Measurements from ENCODE around the gene ST14.
A peak's percentile ranks its signal among the peaks of the same experiment; 100 is the strongest.
"Not testable (repeated sequence)": the region's sequence is repeated elsewhere in the genome, so short reads cannot be mapped to it uniquely, and the experiment has no call there.

Gene ST14

DNA sequence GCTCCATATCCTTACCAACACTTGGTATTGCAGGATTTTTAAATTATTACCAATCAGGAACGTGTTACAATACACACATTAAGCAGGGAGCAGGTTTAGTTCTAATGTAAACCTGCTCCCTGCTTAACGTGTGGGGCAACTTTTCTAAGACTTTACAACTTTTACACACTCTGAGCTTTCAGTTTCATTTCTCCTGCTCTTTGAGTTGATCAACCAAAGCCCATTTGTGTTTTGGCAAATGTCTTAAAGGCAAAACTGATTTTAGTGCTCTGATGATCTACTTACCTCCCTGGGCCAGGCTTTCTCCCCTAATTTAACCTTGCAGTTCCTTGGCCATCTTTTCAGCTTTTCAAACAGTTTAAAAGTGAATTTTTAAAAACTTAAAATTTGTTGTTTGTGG is 84.2 kb downstream of the ST14 start:
- Histone ChIP-seq H3K27me3 (replicated peaks; ENCODE audit: insufficient read depth, low read length) (no peaks in the 10 kb centered on the region), H3K9me3 (replicated peaks; ENCODE audit: insufficient read depth, low read length) (no peaks in the 10 kb centered on the region), H3K4me2 (ENCODE audit: low read depth, low read length) (peak overlapping the region; percentile 67), H3F3A (ENCODE audit: insufficient read depth, low read length) (peaks cover 5% of the 10 kb centered on the region), H3K36me3 (replicated peaks; ENCODE audit: insufficient read depth, low read length) (no peaks in the 10 kb centered on the region; the same call in 1 of the 2 replicates), H4K20me1 (ENCODE audit: insufficient read depth, low read length) (no peaks in the 10 kb centered on the region), H3K4me3 (ENCODE audit: low read length) (peak overlapping the region; percentile 10; the same call in 1 of the 2 replicates), H3K79me2 (ENCODE audit: low read length) (peaks cover 47% of the 10 kb centered on the region), H3K9me2 (replicated peaks; ENCODE audit: insufficient read depth, low read length) (no peaks in the 10 kb centered on the region), H3K4me1 (ENCODE audit: low read length) (peaks cover 10% of the 10 kb centered on the region), H3K9ac (ENCODE audit: low read length) (peak overlapping the region; percentile 34; the same call in 1 of the 2 replicates), H3K27ac (ENCODE audit: low read length) (peak overlapping the region; percentile 26; the same call in 1 of the 2 replicates), H2AFZ (ENCODE audit: low read length) (no peak overlapping the region)
- no peak for TF ChIP-seq CTCF (IDR thresholded peaks at IDR 0.05; ENCODE audit: low read length)
- no peak for TF ChIP-seq EZH2phosphoT487 (IDR thresholded peaks at IDR 0.05; ENCODE audit: low read length)
- no peak for TF ChIP-seq EZH2 (optimal IDR thresholded peaks at IDR 0.05; ENCODE audit: low read depth, low read length)
- DNase-seq = peak; percentile 84

GRCh38 chr11:130244848-130245247 is 85.3 kb downstream of the ST14 start:
- Histone ChIP-seq H3K36me3 (replicated peaks; ENCODE audit: insufficient read depth, low read length) (no peaks in the 10 kb centered on the region; the same call in 1 of the 2 replicates), H4K20me1 (ENCODE audit: insufficient read depth, low read length) (no peaks in the 10 kb centered on the region), H3K9me2 (replicated peaks; ENCODE audit: insufficient read depth, low read length) (no peaks in the 10 kb centered on the region), H3F3A (ENCODE audit: insufficient read depth, low read length) (peaks cover 5% of the 10 kb centered on the region), H3K4me3 (ENCODE audit: low read length) (no peak overlapping the region), H3K27ac (ENCODE audit: low read length) (no peak overlapping the region), H3K27me3 (replicated peaks; ENCODE audit: insufficient read depth, low read length) (no peaks in the 10 kb centered on the region), H3K9ac (ENCODE audit: low read length) (no peak overlapping the region), H3K9me3 (replicated peaks; ENCODE audit: insufficient read depth, low read length) (no peaks in the 10 kb centered on the region), H2AFZ (ENCODE audit: low read length) (no peak overlapping the region), H3K4me2 (ENCODE audit: low read depth, low read length) (no peak overlapping the region), H3K4me1 (ENCODE audit: low read length) (peaks cover 10% of the 10 kb centered on the region), H3K79me2 (ENCODE audit: low read length) (peaks cover 51% of the 10 kb centered on the region)
- DNase-seq = no peak
- TF ChIP-seq EZH2phosphoT487 (IDR thresholded peaks at IDR 0.05; ENCODE audit: low read length) = no peak
- TF ChIP-seq EZH2 (optimal IDR thresholded peaks at IDR 0.05; ENCODE audit: low read depth, low read length) = no peak
- TF ChIP-seq CTCF (IDR thresholded peaks at IDR 0.05; ENCODE audit: low read length) = no peak

GRCh38 chr11:130245375-130245774 is 85.8 kb downstream of the ST14 start:
- not testable (repeated sequence) for H3F3A ChIP-seq (ENCODE audit: insufficient read depth, low read length); H3K9me2 ChIP-seq (replicated peaks; ENCODE audit: insufficient read depth, low read length); H3K4me2 ChIP-seq (ENCODE audit: low read depth, low read length); H3K36me3 ChIP-seq (replicated peaks; ENCODE audit: insufficient read depth, low read length); H3K27ac ChIP-seq (ENCODE audit: low read length); H3K9me3 ChIP-seq (replicated peaks; ENCODE audit: insufficient read depth, low read length); H2AFZ ChIP-seq (ENCODE audit: low read length); H3K4me3 ChIP-seq (ENCODE audit: low read length); H3K9ac ChIP-seq (ENCODE audit: low read length); H4K20me1 ChIP-seq (ENCODE audit: insufficient read depth, low read length); H3K27me3 ChIP-seq (replicated peaks; ENCODE audit: insufficient read depth, low read length); DNase-seq
- peaks cover 56% of the 10 kb centered on the region for H3K79me2 ChIP-seq (ENCODE audit: low read length)
- peaks cover 10% of the 10 kb centered on the region for H3K4me1 ChIP-seq (ENCODE audit: low read length)

- no peak overlapping the region for H3K4me2 ChIP-seq (ENCODE audit: low read depth, low read length)
- H3K27ac ChIP-seq (ENCODE audit: low read length) = no peak overlapping the region
- H3K36me3 ChIP-seq (replicated peaks; ENCODE audit: insufficient read depth, low read length) = no peaks in the 10 kb centered on the region; the same call in 1 of the 2 replicates
- H2AFZ ChIP-seq (ENCODE audit: low read length) = no peak overlapping the region
- H3K9me2 ChIP-seq (replicated peaks; ENCODE audit: insufficient read depth, low read length) = no peaks in the 10 kb centered on the region
- H3F3A ChIP-seq (ENCODE audit: insufficient read depth, low read length) = peaks cover 5% of the 10 kb centered on the region
- no peak overlapping the region for H3K4me3 ChIP-seq (ENCODE audit: low read length)
- TF ChIP-seq CTCF (IDR thresholded peaks at IDR 0.05; ENCODE audit: low read length) (no peak), EZH2phosphoT487 (IDR thresholded peaks at IDR 0.05; ENCODE audit: low read length) (no peak), EZH2 (optimal IDR thresholded peaks at IDR 0.05; ENCODE audit: low read depth, low read length) (no peak)
- no peak for DNase-seq
- peaks cover 10% of the 10 kb centered on the region for H3K4me1 ChIP-seq (ENCODE audit: low read length)
- H3K9me3 ChIP-seq (replicated peaks; ENCODE audit: insufficient read depth, low read length) = no peaks in the 10 kb centered on the region
- H3K79me2 ChIP-seq (ENCODE audit: low read length) = peaks cover 59% of the 10 kb centered on the region
- no peak overlapping the region for H3K9ac ChIP-seq (ENCODE audit: low read length)
- no peaks in the 10 kb centered on the region for H3K27me3 ChIP-seq (replicated peaks; ENCODE audit: insufficient read depth, low read length)
- H4K20me1 ChIP-seq (ENCODE audit: insufficient read depth, low read length) = no peaks in the 10 kb centered on the region
Observed at GRCh38 chr11:130246270-130246669, 86.7 kb downstream of the ST14 start.

Data from MM.1S (cell line).